Stimulated activated CD8-positive, alpha-beta memory T cell treated with anti-CD3 and anti-CD28 coated beads, Interleukin-2, amount 100 ng/mL, for 48 hours (primary cell): ENCODE data around the gene SNX5.

Experiments used
- DNase-seq, 2 donors: peaks; one replicate each; pipeline ENCODE4 v3.0.0-alpha.2; 2020; ENCODE audit warnings: low read depth in 2 of 2

Gene SNX5

DNA sequence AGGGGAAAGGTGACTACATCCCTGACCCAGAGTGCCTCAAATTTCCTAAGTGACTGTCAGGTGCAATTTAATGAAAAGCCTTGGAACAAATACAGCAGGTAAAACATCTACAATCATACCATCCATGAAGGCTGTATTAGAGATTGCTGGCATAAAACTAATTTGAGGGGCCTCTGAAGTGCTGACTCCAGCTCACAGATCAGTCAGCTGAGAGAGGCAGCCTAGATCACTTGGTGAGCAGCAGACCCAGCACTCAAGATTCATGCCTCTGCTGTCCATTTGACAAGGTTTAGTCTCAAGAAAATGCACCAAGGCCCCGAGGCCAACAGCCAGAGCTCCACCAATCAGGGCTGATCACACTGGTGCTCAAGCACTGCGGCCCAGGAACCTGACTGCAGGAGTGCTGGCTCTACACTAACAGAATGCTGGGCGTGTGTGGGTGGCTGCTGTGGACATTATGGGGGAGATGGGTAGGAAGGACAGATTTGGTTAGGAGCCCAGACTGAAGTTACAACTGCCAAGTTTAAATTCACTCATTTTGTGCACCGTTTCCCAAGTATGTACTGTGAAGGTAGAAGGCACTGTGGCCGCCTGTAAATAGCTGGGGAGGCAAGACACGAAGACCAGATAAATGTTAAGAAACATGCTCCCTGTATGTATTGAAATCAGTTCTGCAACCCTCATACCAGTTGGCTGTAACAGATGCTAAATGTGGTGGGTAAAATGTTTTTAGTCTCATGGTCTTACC, 28.2 kb downstream of the SNX5 start:
- DNase-seq: no peak

DNA sequence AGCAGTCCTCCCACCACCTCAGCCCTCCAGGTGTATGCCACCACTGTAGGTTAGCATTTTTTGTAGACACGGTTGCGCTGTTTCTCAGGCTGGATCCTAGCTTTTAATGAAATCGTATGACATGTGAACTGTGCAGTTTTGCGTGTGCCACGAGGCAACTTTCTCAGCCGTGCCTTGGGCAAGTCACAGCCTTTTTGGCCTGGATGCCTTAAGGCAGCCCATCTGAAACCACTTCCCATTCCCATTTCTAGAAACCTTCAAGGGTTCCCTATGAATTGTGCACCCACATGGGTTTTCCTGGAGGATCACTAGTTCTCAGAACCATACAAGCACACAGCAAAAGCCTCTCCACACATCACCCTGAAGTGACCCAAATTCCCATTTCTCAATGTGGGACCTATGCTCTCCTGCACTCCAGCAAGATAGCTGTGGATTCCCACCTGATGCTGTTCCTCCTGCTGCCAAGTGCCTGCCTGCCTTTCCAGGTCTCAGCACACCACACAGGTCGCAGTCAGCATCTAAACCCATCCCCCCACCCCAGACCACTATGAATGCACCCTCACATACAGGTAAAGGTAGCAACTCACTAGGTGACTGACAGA, 28.9 kb downstream of the SNX5 start:
- DNase-seq: no peak

DNA sequence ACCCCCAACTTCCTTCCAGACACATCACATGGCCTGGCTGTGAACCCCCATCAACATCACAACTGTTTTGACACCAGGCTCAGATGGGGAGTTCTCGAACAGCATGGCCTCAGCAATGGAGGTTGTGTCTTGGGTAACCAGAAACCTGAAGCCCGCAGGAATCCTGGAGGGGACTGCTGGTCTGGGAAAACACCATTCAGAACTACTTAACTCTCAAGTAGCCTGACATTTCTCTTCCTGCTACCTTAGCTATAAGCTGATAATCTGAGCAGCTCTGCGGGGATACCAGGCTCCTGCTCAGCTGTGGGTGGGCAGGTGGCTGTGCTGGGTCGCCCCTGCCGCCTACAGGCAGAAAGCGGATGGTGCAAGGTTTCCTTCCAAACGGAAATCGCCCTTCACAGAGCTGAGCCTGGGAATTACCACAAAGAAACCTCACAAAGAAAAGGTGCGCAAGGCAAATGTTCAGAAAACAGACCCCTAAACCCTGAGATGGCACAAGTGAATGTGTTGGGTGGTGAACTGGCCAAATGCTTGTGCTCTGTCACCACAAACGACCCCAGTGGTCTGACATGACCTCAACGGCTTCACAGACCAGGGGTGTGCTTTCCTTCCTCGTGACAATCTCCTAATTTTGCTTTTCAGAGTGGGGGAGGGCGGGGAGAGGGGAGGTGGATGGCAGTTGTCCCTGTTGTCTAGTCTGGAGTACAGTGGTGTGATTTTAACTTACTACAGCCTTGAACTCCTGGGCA, 29.5 kb downstream of the SNX5 start:
- DNase-seq: peak; percentile 32 to 46

DNA sequence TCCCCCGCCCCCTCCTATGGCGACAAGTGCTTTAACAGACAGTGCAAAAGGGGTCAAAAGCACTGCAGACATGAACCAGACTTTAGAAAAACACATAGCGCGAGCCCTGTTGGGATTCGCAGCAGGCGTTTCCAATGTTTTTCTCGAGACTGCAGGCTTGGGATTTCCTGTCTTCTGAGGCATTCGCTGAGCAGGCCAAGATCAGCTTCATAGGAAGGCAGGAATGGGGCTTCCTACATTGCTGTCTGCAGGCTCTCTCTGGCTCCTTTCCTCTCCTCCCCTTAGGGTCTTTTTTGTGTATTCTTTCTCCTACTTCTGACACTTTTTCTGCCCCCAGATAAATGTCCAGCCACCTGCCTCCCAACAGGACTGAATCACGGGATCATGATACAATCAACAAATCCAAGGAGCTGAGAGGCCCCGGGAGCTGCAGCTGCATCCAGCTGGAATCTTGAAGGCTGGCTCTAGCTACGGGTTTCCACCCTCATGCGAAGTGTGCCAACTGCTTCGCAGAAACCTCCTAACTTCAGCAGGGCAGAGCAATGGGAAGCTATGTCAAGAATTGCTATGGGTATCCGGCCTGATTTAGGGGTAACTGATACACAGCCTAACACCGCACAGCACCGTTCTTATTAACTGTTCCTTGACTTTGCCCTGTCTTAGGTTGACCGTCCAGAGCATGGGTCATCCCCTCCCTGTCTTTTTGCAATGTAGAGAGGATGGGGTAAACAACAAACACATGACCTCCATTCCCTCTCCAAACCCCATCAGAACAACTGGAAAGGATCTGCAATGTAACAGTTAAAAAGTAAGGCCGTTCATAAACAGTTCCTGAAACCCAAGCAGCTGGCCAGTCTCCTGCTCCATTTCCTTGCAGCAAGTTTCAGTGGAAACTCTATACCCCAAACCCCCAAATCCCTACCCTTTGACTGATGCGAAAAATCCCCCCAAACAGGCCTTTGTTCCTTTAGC, 31.5 kb downstream of the SNX5 start:
- no peak for DNase-seq

DNA sequence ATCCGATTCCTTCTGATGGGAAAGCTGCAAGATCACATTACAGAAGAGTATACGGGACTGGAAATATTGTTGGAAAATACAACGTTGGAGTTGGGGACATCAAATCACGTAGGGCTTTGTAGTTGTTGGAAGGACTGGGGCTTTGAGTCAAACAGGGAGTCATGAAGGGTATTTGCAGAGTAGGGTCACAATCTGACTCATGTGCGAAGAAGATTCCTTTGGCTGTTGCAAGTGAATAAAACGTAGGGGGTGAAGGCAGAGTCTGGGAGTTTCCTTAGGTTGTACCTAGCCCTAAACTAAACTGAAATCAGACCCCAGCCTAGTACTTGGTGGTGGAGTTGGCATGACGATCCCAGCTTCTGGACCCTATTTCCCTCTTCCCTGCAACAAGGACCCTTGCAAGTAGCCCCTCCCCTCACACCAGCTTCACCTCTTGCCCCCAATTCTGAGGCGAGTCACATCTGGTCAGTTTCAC, 32.3 kb downstream of the SNX5 start:
- DNase-seq: no peak

DNA sequence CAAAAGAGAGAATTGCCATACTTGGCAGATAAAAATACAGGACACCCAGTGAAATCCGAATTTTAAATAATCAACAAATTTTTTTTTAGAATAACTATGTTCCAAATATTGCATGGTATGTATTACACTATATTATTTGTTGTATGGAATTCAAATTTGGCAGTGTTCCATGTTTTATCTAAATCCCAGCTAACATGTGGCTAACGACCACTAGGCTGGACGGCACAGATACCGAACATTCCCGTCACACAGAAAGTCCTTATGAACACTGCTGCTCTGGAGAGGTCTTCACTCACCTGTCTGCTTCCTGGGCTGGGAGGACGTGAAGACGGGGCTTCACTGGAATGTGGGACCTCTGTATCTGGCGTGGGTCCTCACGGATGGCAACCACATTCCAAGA, 32.8 kb downstream of the SNX5 start:
- no peak for DNase-seq

DNA sequence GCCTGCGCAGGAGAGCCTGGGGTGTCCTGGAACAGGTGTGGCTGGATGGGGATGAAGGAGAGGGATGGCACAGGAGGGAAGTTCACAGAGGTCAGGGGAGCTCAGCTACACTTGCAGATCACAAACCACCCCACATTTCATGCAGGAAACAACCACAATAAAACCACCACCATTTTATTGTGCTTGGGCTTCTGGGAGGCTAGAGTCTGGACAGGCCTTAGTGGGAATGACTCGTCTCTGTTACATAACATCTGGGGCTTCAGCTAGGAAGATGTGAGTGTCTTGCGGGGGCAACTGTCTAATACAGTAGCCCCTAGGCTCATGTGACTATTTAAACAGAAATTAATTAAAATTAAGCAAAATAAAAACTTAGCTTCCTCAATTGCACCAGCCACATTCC, 33.4 kb downstream of the SNX5 start:
- no peak for DNase-seq

DNA sequence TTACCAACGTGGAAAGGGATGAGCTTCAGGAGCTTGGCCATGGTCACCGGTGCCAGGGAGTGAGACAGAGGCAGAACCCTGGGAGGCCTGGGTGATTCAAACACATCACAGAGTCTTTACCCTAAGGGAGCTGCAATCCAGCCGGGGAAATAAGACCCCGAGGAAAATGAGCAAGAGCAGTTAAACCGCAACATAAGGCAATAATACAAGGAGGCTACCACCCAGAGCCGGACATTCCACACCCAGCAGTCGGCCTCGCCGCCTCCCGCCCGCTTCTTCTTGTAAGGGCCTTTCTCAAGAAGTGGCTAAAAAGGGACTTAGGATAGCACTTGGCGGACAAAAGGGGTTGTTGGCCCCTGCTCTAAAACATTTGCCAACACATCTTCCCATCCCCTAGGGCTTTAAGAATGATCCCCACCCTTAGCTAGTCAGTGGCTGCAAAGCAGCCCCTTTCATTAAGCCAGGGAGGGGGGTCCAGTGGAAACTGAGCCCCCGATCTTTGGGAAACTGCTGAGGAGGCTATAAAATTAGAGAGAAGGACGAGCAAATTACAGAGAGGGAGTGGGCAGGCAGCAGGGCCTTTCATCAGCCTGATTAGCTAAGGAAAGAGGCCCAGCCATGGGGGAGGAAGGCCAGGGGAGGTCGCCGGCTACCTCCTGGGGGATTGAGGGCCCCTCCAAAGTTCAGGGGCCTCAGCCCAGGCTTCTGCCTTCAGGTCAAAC, 34.3 kb downstream of the SNX5 start:
- DNase-seq: no peak

DNA sequence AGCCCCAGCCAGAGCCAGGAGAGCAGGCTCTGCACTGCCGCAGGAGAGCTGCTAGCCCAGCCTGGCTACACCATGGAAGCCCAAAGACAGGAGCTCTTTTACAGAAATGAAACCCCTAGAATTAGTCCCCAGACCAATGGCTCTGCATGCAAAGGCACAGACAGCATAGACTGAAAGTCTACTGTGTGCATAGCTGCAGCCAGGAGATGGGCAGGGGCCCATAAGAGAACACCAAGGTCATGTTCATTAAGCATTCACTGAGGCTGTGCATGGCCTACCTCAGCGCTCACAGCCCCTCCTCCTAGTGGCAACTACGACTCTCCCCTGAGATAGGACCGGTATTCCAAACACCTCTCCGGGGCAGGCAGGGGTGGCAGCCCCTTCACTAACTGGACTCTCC, 34.9 kb downstream of the SNX5 start:
- DNase-seq: no peak

DNA sequence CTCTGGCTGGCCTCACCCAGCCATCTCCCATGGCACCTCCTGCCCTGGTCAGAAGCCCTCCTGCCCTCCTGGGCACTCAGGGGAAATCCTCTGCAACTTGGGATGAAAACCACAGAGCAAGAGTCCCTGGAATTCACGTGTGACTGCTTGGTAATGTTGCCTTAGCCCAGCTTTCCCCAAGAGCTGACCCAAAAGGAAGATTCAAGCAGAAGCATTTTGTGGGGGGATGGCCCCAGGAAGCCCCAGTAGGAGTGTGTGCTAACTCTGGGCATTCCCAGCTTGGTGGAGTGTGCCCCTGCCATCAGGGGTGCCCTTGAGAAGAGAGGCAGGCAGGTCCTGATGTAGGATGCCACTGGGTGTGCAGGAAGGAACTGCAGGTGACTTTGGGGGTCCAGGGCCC, 35.5 kb downstream of the SNX5 start:
- DNase-seq: no peak

DNA sequence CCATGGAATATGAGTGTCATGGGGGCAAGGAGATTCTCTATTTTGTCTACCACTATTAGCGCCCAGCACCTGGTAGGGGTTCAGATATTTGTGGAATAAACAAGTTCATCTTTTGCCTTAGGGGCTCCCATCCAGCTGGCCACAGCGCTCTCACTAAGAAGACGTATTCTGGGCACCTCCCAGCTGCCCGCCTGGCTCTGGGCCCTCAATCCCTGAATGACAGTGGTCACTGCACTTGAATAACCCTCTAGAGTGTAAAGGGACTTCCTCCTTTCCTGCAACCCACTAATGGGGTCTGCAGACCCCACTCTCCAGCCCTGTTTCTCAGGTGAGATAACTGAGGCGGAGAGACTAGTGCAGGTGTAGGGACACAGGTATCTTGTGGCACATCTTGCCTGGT, 36.2 kb downstream of the SNX5 start:
- DNase-seq: no peak

DNA sequence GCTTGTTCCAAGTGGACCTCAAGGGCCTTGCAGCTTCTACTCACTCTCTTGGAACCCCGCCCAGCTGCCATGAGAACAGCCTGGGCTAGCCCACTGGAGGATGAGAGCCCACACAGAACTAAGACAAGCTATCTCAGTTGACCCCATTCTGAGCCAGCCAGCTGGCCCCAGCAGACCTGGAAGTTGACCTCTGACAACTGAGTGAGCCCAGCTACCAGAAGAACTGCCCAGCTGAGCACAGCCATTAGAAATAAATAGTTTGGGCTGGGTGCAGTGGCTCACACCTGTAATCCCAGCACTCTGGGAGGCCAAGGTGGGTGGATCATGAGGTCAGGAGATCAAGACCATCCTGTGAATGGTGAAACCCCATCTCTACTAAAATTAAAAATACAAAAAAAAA, 37.1 kb downstream of the SNX5 start:
- DNase-seq: no peak

DNA sequence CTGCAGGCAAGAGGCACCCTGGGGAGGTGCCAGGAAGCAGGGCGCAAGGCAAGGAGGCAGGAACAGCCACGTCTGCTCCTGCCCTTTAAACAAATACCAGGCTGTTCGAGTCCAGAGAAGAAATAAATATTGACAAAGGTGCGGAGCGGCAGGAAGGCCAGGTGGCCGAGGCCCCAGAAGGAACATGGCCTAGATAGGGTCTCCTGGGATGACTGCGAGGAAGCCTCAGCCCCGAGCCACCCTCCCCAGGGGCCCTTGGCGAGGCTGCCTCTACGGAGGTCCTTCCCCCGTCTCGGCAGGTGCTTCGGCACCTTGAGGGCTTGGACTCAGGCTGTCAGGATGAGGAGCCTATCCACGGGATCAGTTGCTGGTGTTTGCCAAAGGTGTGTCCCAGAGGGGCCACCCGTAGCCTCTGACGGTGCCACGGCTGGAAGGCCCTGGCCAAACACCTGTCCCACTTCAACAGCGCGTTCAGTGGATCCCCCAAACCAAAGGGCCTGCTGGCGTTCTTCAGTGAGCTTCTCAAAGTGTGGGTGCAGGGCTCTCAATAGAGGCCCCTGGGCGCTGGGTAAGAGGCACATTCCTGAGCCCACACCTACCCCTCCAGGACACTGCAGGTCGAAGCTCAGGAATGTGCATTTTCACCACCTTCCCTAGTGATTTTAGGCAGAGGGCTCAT, 39.8 kb downstream of the SNX5 start:
- no peak for DNase-seq

DNA sequence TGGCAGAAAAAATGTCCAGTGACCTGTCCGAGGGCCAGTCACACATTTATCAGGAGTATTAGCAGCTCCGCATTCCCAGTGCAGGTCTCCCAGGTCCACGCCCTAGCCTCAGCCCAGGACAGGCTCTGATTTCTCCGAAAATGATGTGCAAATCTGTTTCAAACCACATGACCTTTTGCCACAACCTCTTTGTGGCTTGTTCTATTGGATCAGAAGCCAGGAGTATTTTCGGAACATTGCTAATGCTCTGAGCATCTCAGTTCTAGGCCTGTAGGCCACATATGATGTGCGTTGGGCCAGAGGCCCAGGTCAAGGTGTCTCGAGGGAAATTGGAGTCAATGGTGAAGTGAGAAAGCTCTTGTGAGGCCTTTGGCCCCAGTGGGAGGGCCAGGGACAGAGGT, 40.4 kb downstream of the SNX5 start:
- no peak for DNase-seq

DNA sequence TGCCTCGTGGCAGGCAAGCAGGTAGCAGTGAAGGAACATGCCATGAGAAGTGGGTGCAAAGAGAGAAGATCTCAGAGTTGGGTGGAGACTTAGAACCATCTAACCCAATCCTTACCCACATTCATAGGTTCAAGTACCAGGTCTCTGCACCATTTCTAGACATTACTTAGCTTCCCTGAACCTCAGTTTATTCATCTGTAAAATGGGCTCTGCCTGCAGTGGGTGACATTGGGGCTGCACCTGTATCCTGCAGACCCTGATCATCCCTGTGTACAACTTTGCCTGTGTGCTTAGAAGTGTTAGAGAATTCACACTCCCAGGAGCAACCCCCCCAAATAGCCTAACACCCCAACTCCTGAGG, 42.7 kb downstream of the SNX5 start:
- DNase-seq: no peak

DNA sequence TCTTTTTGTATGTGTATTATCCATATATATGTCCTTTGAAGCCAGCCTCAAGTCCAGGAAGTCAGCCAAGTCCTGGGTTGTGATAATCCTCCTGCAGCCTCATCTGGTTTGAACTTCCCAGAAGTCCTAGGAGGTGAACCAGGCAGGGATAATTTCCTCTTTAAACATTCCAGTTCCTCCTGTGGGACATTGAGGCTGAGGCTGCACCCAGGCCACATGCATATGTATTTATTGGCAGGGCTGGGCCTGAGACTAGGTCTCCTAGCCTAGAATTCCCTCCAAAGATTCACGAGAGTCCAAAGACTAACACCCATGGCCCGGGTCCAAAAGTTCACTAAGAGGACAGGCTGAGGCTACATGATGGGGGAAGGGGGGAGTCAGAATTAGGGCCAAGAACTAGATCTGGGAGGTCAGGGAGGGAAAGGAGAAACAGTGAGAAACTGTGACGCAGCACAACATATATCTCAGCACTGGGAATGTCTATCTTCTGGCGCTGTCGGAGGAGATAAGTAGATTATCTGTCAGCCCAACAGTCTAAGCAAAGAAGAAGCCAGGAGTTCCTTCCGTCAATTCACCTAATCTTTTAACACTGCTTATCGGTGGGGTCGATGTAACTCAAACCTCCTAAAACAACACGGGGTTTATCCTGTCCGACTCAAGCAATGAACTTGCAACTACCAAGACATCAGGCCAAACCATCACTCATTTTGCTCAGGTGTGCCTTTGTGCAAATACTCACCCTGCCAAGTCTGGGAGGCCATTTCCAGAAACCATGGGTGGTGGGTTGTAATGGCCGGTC, 43.3 kb downstream of the SNX5 start:
- DNase-seq: no peak

DNA sequence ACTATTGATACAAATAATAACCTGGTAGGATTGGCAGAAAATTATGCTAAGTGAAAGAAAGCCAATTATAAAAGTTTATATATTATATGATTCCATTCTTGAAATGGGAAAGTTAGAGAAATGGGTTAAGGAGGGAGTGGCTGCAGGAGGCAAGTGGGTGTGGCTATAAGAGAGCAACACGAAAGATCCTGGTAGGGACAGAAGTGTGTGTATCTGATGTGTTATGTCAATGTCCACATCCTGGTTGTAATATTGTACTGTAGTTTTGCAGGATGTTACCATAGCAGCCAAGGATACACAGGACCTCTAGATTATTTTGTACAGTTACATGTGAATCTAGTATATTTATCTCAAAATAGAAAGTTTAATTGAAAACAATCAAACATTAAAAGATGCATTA, 46.8 kb downstream of the SNX5 start:
- no peak for DNase-seq

DNA sequence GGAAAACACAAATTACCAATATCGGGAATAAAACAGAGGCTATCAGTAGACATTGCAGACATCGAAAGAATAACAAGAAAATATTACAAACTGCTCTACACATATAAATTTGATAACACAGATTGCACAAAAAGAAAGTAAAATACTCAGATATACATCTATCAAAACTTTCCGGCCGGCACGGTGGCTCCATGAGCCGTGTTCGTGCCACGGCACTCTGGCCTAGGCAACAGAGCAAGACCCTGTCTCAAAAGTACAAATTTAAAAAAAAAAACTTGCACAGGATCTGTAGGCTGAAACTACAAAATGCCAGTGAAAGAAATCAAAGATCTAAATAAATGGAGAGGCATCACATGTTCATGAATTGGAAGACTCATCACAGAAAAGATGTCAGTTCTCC, 49.4 kb downstream of the SNX5 start:
- no peak for DNase-seq

DNA sequence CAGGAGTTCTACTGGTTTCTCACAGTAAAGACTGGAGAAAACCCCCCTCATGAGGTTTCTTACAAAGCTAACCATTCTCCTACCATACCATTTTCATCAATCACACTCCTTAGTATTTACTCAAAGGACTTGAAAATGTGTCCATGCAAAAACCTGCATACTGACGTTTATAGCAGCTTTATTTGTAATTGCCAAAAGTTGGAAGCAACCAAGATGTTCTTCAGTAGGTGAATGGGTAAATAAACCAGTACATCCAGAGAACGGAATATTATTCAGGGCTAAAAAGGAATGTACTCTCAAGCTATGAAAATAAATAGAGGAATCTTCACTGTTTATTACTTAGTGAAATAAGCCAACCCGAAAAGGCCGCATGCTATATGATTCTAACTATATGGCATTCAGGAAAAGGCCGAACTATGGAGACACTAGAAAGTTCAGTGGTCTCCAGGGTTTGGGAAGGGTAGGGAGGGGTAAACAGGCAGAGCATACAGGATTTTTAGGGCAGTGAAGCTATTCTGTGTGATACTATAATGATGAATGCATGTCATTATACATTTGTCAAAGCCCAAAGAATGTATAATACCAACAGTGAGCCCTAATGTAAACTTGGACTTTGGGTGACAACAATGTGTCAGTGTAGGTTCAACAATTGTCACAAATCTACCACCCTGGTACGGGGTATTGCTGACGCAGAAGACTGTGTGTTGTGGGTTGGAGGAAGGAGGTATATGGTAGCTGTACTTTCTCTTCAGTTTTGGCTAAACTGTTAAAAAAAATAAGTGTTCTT, 50.6 kb downstream of the SNX5 start:
- no peak for DNase-seq
